Stimulated activated naive CD4-positive, alpha-beta T cell treated with Interleukin-2 at 50 U/mL for 16 hours (primary cell): ENCODE data around the gene LAMA3.

Experiments
- DNase-seq: peaks from one replicate; lab custom pipeline; 2025; lab: John Stamatoyannopoulos, UW

The LAMA3 gene

DNA sequence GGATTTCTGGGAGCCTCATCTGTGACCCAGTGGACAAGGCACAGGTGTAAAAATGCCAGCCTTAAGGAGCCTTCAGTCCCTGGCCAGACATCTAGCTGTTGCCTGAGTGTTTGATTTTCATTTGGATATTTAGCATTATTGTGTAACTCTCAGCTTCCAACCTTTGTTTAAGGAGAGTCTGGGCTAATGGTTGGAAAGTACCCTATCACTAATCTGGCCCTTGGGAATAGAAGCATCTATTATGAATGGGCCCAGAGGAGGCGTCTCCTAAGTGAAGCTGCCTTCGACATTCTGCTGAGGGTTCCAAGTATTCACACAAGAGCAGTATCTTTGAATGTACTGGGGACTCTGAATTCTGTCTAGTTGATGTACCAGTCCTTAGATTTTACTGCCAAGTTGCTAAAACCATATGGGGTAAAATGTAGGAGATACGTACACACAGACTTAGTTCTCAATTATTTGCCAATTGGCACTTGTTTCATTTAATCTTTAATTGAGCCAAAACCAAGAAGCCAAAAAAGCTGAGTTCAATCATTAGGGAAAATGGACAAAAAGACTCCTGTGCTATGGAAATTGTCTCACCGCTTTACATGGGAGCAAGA lies 19.3 kb upstream of the LAMA3 start:
- no peak for DNase-seq

DNA sequence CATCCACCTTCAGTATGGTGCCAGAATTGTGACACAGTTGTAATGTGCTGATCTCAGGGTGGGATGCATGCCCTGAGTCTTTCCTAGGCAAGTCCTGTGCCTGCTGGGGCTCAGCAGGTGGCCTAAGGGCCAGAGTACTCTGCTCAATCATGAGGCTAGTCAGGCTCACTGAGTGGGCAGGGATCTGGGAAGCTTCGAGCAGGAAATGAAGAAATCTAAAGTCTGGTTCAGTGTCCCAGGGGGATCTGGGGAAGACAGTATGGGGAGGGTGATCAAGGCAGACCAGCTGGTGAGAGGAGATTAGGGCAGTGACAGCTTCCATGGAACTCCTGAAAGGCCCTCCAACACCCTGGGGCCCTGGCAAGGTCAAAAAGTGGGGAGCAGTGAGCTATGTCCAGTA lies 17.7 kb upstream of the LAMA3 start:
- no peak for DNase-seq

DNA sequence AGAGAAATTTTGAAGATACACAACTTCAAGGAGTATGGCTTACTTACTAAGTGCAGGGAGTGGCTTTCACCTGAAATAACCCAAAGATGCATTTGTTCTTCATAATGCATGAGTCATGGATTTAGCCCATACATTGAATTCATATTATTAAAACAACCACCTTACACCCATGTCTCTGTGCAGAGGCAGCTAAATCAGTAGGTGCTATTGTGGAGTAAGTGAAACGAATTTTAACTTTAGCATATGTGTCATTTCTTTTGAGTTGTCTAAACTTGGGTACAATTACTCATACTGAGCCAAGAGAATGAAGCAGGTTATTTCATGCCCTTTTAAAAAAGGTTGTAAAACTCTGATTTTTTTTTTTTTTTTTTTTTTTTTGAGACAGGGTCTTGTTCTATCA lies 15.5 kb upstream of the LAMA3 start:
- DNase-seq = no peak

DNA sequence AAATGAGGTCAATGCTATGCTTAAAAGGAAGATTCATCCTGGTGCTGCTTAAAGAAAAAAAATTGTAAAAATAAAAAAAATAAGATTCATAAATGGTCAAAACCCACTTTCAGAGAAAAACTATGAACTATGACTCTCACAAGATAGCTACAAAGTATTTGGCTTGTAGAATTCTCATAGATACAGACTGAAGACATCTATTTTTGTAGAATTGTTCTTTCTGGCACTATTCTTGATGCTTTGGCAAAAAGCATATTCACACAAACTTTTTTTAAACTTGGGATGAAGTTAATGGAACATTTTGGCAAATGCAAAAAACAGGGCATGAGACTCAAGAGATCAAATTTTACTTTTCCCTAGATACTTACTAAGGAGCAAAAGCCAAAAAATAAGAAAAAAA lies 14.0 kb upstream of the LAMA3 start:
- DNase-seq = no peak

DNA sequence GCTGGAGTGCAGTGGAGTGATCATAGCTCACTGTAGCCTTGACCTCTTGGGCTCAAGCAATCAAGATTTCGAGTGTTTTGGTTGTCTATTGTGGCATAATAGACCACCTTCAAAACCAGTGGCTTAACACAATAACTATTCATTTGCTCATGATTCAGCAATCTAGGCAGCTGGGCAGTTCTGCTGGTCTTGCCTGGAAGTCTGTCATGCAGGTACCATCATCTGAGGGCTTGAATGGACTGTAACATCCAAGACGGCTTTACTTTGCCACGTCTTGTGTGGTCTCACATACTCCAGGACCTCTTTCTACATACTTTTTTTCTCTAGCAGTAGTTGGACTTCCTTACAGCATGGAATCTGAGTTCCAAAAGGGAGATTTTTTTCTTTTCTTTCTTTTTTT lies 13.4 kb upstream of the LAMA3 start:
- DNase-seq = no peak

DNA sequence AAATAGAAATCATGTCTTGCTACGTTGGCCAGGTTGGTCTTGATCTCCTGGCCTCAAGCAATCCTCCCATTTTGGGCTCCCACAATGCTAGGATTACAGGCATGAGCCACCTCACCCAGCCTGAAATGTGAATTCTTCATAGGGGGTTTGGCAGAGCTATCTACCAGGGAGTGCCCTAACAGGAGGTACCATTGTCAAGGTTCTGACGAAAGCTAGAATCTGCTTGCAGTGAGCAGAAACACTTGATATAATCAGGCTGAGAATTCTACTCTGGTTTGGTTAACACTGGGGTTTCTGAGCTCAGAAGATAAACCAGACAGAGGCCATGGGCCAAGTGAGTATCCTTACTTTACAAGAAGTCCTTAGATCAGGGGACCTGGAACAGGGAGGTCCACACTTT lies 7.2 kb upstream of the LAMA3 start:
- DNase-seq = no peak

DNA sequence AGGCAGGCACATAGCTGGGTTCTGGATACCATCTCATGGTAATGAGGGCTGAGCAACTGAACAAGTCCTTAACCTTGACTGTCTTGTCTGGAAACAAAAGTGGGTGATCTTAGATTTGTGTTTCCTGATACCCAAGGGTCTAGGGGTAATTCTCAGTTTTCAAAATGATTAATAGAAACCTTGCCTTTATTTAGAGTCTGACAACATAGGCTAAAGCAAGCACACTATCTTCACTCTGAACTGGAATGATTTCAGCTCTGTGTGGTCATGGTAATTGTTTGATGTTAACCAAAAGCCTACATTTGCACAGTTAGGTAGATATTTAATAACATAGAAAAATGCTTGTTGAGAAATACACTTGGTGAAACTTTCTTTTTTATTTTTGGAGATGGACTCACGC lies 6.8 kb upstream of the LAMA3 start:
- DNase-seq = no peak

DNA sequence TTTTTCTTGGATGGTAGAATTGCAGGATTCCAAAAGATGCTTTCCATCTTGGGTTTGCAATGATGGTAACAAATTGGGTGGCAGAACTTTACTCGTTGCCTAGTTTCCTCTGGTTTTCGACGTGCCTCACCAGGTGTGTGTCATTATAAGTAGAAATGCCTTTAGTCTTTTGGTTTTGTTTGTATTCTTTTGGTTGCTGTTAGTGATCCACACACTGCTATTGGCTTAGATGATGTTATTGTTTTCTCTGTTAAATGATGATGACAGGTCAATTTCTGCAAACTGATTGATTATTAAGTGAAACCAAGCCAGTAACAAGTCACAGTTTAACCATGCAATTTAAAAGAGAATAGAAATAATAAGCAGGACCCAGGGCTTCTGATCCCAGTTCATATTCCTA lies 6.1 kb upstream of the LAMA3 start:
- no peak for DNase-seq

DNA sequence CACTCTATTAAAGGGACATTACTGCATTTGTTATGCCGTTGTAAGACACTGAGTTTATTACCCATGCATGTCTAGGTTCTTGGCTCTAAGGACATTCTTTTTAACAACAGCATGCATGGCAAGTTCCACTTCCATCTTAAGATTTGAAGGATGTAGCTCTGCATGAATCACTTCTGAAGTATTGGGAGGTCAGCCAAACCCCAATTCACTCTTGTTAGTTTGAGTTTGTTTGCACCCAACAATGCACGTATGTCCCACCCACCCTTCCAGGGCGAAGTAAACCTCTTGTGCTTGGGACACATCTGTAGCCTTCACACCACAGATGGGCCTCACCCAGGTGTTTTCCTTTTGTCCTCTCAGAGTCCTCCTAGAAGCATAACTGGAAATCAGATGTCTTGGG lies 5.6 kb upstream of the LAMA3 start:
- no peak for DNase-seq

DNA sequence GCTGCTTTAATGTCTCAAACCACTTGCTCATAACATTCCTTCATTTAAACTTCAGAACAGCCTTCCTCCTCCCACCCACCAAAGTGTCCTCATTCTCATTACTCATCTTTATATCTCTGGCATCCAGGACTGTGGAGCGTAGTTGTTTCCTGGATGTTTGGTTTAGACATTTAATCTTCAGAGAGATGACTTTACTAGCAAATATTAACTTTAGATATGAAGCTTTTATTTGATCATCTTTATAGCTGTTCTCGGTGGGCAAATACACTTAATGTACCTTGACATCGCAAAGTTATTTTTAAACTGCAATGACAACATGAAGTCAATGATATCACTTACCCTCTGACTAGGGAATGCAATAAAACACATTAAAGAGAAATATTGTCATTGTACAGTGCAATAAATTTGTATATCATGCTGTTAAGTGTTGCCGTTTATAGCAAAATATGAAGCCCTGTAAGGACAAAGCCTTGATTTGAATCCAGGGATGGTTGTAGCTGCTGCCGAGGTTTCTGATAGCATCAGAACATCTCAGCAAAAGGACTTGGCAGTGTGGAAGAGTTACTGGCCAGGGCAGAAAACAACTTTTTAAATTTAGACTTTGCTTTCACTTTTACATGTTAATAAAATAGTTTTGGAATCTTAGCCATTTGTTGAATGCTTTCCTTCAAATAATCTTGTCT lies 4.6 kb upstream of the LAMA3 start:
- DNase-seq = no peak

DNA sequence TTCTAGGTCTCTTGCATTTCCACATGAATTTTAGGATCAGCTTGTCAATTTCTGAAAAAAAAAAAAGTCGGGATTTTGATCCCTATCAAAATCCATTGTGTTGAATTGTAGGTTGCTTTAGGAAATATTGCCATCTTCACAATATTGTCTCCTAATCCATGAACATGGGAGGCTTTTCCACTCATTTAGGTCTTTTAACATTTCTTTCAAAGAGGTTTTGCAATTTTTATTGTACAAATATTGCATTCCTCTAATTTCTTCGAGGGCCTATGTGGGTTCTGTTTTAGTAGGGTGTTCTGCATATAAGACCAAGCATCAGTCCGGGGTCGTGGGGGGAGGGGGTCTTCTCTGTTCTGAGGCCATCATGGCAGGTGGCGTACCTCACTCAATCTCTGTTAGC lies 725 bp upstream of the LAMA3 start:
- no peak for DNase-seq

DNA sequence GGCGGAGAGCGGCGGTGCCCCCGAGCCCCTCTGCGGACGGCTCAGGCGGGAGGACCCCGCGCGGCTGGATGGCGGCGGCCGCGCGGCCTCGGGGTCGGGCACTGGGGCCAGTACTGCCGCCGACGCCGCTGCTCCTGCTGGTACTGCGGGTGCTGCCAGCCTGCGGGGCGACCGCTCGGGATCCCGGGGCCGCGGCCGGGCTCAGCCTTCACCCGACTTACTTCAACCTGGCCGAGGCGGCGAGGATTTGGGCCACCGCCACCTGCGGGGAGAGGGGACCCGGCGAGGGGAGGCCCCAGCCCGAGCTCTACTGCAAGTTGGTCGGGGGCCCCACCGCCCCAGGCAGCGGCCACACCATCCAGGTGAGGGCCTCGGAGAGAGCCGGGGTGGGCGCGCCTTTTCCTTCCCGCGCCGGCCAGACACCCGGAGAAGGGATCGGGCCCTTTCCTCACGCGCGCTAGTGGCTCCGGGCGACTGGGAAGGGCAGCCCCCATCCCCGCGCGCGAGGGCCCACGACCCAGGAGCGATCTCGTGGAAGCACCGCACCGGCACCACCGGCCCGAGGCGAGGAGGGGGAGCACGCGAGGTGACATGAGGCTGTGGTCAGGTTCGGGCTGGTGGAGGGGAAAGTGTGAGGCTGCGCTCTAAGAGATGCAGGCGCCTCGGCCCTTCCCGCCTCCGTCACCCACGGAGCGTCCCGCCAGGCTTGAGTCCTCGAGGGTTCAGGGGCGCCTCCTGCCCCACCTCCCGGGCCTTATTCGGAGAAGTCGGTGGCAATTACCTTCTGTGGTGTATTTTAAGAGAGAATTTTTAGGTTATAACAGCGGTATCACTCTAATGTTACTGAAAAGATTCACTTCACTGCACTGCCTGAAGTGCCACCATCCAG lies 607 bp downstream of the LAMA3 start:
- no peak for DNase-seq

DNA sequence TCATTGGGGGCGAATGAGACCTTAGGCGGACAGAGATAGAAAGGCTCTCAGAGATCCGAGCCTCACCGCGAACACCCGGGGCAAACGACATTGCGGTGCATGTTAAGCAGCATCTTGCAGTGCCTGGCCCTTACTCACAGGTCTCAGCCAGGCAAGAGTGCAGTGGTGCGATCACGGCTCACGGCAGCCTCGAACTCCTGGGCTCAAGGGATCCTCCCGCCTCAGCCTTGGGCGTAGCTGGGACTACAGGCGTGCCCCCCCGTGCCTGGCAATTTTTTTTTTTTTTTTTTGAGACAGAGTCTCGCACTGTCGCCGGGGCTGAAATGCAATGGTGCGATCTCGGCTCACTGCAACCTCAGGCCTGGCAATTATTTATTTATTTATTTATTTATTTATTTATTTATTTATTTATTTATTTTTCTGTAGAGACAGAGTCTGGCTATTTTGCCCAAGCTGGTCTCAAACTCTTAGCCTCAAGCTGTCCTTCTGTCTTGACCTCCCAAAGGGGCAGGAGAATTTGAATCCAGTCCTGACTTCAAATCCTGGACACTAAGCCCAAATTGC lies 1.3 kb downstream of the LAMA3 start:
- DNase-seq = no peak

DNA sequence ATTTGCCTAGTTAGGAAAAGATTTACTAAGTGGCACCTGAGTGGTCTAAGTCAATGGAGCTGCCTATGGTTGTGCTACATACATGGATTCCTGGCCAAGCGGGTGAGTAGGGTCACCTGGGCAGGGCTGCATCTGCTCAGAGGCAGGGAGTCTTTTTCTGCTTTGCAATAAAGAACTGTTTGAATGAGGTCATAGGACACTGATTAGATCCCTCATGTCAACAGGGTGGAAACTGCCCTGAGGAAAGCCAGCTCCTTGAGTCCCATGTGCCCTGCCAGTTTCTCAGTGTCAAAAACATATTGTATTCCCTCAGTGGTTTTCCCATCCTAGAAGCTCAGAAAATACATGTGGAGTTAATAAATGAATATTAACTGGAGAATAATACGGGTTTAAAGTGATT lies 4.6 kb downstream of the LAMA3 start:
- no peak for DNase-seq

DNA sequence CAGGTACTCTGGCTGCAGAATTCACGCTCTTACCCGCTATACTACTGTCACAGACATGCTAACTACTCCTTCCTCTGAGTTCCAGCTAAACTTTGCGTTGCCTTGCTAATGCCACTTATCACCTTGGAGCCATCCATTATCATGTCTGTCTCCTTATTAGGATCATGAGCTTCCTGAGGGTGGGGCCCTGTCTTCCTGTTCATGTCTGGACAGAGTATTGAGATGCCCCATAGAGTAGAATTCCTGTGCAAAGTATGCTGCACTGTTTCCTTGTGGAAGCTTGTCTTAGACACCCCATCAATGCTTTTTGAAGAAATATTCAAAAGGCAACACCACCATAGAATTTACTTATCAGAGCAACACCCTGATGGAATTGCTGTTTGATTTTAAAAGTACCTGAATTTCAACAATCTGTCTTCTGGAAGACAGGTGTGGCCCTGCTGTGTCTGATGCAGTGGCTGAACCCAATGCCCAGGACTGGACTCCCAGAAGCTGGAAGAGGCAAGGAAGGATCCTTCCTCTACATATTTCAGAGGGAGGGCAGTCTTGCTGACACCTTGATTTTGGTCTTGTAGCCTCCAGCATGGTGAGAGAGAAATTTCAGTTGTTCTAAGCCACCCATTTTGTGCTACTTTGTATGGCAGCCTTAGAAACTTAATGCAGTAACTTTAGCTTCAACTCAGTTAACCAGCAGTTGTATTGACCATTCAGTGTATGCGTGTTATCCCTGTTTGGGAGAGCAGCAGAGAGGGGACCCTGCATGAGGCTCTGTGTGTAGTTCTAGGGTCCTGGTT lies 5.6 kb downstream of the LAMA3 start:
- no peak for DNase-seq

DNA sequence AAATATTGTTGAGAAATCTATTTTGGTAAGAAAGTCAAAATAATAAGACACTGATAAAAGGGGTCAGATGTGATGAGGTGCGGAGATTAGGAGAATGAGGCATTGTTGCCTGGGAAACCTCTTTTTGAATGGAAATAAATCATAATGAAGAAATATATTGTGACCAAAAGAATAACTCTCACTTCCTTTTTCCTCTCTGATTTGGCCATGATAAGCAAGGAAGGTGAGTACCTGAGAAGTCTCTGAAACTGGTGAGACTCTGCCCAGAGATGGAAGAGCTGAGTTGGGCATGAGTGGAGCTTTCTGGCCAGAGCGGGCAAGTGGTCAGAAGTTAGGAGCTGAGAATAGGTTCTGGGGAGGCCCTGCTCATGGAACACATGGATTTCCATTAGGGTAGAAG lies 11.8 kb downstream of the LAMA3 start:
- DNase-seq = no peak

DNA sequence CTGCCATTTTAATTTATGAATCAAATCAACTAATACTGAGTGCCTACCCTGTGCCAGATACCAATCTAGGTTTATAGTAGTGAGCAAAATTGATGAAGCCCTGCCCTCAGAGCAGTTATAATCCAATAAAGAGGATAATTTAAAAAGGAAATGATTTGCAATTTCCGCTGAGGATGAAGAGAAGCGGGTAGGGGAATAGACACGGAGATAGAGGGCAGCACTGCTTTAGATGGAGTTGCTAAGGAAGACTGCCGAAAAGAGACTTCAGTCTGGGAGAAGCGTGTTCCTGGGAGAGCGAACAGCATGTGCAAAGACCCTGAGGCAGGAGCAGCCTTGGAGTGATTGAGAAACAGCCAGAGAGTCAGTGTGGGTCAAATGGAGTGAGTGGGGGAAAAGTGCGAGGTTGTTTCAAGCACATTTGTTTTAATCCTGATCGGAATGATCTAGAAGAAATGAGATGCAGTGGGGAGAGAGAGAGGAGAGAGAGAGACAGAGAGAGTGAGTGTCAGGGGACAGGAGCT lies 12.4 kb downstream of the LAMA3 start:
- no peak for DNase-seq

DNA sequence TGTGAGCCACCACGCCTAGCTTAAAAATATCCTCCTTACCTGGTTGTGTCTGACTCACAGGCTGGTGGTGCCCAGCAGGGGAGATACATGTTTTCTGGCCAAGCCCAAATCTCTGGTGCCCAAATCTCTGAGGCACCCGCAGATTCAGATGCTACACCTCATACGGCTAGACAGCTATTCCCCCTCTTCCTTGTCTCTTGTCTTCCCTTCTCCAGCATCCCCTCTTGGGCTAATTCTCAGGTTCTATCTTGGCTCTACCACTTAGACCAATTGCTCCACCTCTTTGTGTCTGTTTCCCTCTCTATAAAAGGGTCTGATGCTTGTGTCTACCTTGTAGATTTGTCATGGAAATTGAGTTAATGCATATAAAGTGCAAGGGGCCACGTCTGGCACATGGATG lies 13.4 kb downstream of the LAMA3 start:
- no peak for DNase-seq

DNA sequence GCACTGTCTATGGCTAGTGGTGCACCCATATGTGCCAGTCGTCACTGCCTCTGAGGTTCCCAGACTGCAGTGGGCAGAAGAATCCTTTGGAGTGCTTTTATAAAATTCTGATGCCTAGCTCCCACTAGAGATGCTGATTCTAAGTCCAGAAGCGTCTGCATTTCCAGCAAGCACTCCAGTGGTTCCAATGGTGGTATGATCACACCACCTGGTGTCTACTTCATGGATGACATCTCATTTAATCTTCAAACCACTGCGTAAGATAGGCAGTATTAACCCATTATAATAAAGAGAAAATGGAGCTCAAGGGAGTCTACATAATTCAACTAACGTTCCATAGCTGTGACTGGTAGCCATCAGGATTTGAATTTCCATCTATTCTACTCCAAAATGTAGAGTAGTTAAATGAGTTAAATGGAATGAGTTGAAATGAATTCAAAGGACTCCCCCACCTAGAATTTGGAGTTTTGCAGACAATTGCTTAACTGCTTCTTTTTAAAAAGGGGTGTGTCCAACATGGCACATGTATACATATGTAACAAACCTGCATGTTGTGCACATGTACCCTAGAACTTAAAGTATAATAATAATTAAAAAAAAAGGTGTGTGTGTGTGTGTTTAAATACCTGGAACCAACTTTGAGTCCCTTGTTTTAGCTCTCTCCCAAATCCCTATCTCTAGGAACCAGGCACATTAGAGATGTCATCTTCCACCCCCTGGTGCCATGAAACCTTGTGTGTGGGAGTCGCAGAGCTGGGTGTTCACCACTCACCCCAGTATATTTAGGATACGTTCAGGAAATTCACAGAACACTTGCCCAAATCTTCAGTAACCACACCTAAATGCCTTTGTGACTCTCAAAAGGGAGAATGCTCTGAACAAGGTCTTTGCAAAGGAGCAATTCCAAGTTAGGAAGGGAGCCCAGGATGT lies 14.1 kb downstream of the LAMA3 start:
- no peak for DNase-seq

DNA sequence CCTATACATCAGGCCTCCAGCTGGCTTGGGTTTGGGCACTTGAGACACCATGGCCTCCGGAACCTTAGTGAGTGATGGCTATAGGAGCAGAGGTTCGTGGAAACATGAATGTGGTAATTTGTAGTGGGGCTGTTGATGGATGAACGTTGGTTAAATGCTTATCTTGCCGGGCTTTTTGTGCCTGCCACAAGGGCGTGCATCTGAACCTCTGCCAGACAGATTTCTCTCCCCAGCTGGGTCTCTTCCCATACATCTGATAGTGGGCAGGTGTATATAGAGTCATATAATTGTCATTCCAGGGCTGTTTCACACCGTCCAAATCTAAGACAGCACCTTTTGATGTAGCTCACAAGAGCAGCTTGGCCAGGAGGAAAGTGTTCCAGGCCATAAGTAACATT lies 14.7 kb downstream of the LAMA3 start:
- DNase-seq = no peak

DNA sequence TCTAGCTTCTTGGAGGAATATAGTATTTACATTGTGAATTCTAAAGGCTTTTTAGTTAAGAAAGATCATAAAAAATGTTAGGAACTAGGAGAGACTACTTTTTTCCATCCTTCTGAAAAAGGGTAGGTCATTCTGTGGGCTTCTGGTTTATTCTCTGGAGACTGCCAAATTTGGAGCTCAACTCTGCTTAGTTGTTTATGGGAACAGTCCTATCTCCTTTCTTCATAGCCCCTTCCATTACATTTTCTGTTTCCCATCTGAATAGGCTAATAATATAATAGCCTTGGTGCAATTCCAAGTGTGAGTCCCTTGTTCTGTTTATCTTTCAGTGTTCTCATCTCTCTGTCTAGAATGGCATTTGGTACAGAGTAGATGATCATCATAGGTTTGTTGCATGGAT lies 15.6 kb downstream of the LAMA3 start:
- DNase-seq = no peak
